ENCODE data around the gene RBBP4.

The RBBP4 gene

DNA sequence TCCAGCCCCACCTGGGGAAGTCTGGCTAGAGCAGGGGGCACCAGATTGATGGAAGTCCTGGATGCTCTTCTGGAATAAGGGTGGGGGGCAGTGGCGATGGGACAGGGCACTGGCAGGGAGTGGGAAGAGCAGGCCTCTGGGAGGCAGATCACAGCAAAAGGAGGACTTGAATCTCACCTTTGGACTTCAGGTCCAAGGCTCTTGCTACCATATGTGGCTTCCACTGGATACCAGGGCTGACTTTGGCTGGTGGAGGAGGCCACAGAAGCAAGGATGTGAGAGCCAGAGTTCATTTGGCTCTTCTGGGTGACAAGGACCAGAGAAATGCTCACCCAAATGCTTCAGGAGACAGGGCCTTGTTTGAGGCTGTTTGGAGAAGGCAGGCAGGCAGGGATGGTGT lies 67.5 kb downstream of the RBBP4 start:
- DNase-seq: no peak

DNA sequence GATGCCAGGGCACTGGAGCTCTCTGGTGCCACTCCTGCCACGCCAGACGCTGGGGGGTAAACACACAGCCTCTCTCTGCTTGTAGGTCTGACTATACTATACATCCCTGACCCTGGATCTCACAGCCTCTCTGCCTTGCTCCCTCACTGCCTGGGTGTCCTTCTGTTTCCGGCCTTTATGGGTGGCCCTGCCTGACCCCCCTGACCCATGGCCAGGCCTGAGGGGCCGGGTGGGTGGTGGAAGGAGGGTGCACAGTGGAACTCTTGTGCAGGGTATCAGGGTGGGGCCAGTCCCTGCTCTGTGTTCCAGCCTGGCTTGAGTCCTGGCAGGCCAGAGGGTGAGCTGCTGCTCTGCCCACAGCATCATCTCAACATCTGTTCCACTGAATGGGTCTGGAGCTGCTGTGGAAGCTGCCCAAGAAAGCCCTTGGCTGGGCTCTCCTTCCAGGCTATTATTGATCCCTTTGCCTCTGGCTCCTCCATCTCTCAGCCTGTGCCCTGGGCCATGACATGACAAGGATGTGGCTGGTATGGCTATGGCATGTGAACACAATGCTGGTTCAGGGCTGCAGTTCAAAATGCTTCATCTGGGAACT lies 68.8 kb downstream of the RBBP4 start:
- no peak for DNase-seq

DNA sequence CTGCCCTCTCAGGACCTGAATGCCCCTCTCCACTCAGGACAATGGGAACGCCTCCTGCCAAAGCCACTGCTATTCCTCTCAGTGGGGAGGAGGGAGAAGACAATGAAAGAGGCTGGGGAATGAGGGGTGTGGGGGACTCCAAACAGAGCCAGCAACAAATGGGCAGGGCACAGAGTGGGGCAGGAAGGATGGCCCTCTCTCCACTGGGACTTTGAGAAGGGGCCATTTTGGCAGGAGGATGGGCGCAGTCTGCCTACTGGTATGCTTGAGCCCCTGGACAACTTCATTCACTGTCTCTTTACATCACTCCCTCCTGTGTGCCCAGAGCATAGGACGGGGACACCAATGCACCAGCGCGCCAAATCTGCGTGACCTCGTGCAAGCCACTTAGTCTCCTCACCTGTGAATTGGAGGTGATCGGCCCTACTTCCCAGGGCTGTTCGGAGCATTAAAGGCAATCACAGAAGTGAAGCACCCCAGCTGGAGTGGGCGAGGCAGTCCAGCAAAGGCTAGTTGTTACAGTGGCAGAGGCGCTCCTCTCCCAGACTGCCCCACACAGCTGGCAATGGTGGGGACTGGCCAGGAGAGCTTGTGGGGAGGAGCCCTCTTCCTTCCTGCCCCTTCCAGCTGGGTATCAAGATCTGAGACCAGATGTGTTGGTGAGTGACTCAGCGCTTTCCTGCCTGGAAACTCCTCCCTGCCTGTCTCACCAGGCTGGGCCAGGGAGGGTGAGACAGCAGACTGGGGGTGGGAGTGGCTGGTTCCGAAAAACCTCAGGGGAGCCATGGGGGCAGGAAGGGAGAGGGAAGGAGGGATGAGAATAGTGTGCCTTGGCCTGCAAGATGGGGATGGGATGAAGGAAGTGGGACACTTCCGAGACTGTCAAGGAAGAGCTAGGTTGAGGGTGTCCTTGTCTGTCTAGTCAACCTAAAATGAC lies 73.9 kb downstream of the RBBP4 start:
- DNase-seq: peak in 1 of 56 donors; percentile 5

DNA sequence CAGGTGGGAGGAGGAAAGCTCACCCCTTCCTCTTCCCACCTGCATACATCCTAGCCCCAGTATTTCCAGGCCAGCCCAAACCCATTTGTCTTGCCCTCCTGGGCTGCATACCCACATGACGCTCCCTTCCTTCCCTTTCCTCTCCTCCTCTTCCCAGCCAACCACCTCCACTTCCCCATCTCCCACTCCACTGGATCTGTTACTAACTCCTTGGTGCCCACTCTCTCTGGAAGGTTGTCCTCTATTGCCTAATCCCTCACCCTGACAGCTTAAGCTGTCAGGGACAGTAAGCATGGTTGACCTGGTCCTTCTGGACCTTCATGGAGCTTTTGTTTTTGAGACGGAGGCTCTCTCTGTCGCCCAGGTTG lies 74.6 kb downstream of the RBBP4 start:
- no peak for DNase-seq

DNA sequence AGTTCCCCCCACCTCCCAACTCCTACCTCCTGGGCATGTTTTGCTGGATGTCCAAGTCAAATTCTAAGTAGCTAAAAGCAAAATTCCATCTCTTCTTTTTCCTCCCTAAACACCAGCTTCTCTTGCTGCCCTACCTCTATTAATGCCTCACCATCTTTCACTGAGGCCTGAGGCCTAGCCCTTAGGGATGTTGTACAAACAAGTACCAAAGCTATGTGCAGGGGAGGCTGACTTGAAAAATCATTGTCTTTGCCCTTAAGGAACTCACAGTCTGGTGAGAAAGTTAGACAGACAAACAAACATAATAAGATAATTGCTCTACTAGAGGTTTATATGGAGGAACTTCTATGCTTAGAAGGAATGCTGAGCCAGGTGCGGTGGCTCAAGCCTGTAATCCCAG lies 76.9 kb downstream of the RBBP4 start:
- no peak for DNase-seq

DNA sequence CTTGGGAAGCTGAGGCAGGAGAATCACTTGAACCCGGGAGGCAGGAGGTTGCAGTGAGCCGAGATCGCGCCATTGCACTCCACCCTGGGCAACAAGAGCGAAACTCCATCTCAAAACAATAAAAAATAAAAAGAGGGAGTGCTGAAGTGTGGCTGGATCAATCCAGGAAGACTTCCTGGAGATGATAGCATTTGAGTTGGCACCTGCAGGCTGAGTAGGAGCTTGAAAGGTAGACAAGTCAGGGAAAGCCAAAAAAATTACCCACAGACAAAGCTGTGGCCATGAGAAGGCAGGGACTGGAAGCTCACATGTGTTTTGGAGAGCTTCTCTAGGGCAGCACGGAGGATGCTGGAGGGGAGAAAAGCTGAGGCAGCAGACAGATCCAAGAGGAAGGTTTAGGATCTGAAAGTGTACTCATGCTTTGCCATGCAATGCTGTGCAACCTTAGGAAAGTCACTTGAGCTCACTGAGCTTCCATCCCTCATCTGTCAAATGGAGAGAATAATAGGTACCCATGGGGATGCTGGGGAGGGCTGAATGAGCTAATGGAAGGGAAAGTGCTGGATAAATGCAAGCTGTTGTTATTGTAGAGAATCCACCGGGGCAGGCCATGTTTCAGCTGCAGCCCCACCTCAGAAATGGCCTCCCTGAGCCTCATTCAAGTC lies 77.5 kb downstream of the RBBP4 start:
- DNase-seq: no peak

DNA sequence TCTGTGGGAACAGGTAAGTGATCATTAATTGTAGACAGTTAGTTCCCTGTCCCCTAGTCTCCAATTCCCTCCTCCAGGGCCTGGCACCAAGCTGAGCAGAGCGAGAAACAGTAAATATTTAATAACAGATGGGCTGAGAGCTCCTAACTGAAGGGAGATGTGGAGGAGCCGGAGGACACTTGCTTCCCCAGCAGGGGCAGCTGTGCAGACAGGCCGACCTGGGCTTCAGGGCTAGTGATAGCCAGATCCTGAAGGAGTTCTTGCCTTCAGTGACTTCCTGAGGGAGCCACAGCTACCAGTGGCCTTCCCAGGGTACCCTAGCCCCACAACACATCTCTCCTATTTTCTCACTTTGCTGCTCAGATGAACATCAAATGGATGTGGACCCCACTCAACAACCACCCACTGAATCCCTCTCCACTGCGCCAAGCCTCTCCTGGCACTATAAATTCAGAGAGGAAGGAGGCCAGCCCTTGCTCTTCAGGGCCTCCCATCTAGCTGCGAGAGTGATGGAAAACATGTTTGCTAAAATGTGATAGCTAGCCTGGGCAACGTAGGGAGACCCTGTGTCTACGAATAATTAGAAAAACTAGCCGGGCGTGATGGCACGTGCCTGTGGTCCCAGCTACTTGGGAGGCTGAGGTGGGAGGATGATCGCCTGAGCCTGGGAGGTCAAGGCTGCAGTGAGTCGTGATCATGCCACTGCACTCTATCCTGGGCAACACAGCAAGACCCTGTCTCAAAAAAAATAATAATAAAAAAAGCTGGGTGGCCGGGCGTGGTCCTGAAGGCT lies 78.4 kb downstream of the RBBP4 start:
- DNase-seq: no peak

DNA sequence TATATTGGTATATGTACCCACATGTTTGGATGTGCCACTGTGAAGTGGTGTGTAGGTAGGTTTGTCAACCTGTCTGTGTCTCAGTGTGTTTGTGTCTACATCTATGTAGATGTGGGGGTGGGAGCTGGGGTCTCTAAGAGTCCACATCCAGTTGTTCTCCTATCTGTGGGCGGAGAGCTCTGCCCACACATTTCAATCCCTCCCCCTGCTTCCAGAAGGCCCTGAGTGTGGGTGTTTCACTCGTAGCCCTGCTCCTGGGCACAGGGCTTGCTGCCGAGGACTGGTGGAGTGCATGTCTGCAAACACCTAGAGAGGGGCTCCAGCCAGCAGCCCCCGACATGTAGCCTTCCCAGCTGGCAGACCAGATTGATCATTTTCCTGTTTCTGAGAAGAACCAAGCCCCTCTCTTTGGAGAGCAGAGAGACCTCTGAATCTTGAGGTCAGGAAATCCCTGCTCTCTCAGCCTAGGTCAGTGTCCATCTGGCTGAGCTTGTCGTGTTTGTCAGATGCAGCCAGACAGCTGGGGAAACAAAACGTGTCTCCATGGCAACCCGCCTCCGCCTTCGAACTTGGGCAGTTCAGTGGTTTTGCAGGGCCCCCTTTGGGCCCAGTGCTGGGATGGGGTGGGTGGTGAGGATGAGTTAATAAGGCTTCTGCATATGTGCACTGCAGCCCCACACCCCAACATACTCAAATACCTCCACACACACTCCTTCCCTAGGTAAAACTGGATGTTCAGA lies 82.7 kb downstream of the RBBP4 start:
- no peak for DNase-seq
